Measurements from ENCODE around the gene DSN1. TPM values are rescaled to one million over a fixed set of nuclear protein-coding genes. Genes with fewer than 3 reads are reported as not detected.

The DSN1 gene
- total RNA-seq, 2 donors from 2014 or later: 31.8 to 34.8 TPM

DNA sequence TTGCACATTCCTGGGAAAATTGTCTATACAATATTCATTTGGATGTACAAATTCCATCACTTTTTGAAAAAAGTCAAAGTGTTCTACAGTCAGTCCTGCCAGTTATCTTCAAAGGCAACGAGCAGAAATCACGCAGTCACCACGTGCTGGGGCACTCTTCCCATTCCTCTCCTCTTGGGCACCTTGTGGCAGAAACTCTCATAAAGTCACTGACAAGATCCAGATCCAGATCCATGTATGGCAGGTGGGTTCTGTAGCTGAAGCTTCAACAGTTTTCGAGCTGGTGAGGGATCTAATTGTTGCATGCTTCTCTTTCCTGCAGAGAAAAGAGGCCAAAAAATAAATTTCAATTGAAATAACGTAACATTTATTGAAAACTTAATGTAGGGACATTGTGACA, 21.0 kb downstream of the DSN1 start:
- Mint-ChIP-seq H3K4me1 (peaks cover 1% of the 10 kb centered on the region), H3K27me3 (no peaks in the 10 kb centered on the region), H3K36me3 (ENCODE audit: low read depth) (peaks cover 68% of the 10 kb centered on the region), H3K4me3 (no peak overlapping the region), H3K9me3 (no peaks in the 10 kb centered on the region), H3K27ac (no peak overlapping the region)
- no peak for ATAC-seq (replicated peaks)

DNA sequence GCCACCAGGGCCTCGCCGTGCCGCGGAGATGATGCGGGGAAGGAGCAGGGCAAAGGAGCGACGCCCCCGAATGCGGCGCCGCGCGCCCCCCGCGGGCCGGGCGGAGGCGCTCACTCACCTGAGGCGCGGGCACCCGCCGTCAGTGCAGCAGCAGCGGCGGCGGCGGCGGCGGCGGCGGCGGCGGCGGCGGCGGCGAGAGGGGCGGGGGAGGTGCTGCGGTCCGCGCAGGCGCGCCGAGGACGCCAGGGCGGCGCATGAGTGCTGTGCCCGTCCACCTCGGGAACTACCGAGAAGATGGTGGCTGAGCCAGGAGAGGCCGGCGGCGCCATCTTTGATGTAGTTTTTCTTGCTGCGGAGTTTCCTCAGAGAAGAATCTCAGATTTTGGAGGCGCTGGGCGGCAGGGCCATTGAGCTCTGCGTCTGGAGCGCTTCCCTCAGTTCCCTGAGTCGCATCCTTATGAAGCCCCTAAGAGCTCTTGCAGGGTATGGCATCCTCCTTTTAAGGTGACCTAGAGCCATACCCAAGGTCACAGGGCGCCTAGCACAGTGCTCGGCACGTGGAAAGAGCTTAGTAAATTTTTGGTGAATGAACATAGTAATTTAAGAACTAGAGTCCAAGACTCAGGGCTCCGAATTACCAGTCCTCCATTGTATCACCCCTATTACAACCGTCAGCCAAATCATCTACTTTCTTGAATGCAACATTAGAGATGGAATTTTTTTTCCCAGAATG, 27.5 kb downstream of the DSN1 start, which contains the start of gene NDRG3:
TSS of gene NDRG3 (minus strand) at position 164 of the 733 bp plus-strand sequence. CDS start 24,355 bp downstream, outside the sequence.
- ATAC-seq (replicated peaks): peak; percentile 99
- Mint-ChIP-seq H3K4me3 (peak within 1 kb of the TSS; percentile 91), H3K4me1 (peaks cover 5% of the 10 kb centered on the region), H3K36me3 (ENCODE audit: low read depth) (peaks cover 5% of the 10 kb centered on the region), H3K27ac (peak within 1 kb of the TSS; percentile 93), H3K27me3 (no peaks in the 10 kb centered on the region), H3K9me3 (no peaks in the 10 kb centered on the region)

- Mint-ChIP-seq H3K4me1 (peaks cover 5% of the 10 kb centered on the region), H3K9me3 (no peaks in the 10 kb centered on the region), H3K27ac (peak overlapping the region; percentile 88), H3K4me3 (peak overlapping the region; percentile 91), H3K36me3 (ENCODE audit: low read depth) (no peaks in the 10 kb centered on the region), H3K27me3 (no peaks in the 10 kb centered on the region)
- peak; percentile 57 for ATAC-seq (replicated peaks)
Observed at GRCh38 chr20:36745234-36745926, 28.2 kb downstream of the DSN1 start.

- no peaks in the 10 kb centered on the region for H3K9me3 Mint-ChIP-seq
- H3K27ac Mint-ChIP-seq: peak overlapping the region; percentile 88
- H3K4me1 Mint-ChIP-seq: peaks cover 5% of the 10 kb centered on the region
- H3K27me3 Mint-ChIP-seq: no peaks in the 10 kb centered on the region
- H3K36me3 Mint-ChIP-seq (ENCODE audit: low read depth): no peaks in the 10 kb centered on the region
- H3K4me3 Mint-ChIP-seq: peak overlapping the region; percentile 91
- no peak for ATAC-seq (replicated peaks)
Observed at GRCh38 chr20:36744764-36745191, 28.8 kb downstream of the DSN1 start.

DNA sequence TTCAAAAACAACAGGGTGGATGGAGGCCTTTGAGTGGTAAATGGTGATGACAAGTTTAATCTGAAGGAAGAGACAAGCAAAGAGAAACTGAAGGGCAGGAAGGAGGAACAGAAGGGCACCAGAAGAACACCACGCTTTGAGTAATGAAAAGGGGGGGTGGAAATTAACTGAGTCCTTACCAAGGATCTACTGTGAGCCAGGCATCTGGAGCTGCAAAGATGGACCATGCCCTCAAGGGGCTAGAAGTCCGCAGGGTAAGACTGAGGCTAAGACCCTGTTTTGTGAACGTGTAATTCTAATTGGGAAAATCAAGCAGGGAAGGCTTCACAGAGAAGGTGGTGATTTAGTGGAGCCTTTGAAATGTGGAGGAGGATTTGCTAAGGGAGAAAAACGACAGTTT, 29.3 kb downstream of the DSN1 start:
- Mint-ChIP-seq H3K4me3 (peak overlapping the region; percentile 91), H3K36me3 (ENCODE audit: low read depth) (no peaks in the 10 kb centered on the region), H3K27me3 (no peaks in the 10 kb centered on the region), H3K27ac (peak overlapping the region; percentile 68), H3K9me3 (no peaks in the 10 kb centered on the region), H3K4me1 (peaks cover 5% of the 10 kb centered on the region)
- ATAC-seq (replicated peaks): no peak

GRCh38 chr20:36742558-36742957, 31.0 kb downstream of the DSN1 start:
- Mint-ChIP-seq H3K4me1 (peaks cover 5% of the 10 kb centered on the region), H3K9me3 (no peaks in the 10 kb centered on the region), H3K4me3 (no peak overlapping the region), H3K27me3 (no peaks in the 10 kb centered on the region), H3K36me3 (ENCODE audit: low read depth) (no peaks in the 10 kb centered on the region), H3K27ac (no peak overlapping the region)
- no peak for ATAC-seq (replicated peaks)

GRCh38 chr20:36741072-36741471, 32.5 kb downstream of the DSN1 start:
- Mint-ChIP-seq H3K4me3 (no peak overlapping the region), H3K36me3 (ENCODE audit: low read depth) (no peaks in the 10 kb centered on the region), H3K27me3 (no peaks in the 10 kb centered on the region), H3K4me1 (peaks cover 5% of the 10 kb centered on the region), H3K9me3 (no peaks in the 10 kb centered on the region), H3K27ac (no peak overlapping the region)
- no peak for ATAC-seq (replicated peaks)

- no peaks in the 10 kb centered on the region for H3K9me3 Mint-ChIP-seq
- ATAC-seq (replicated peaks): no peak
- H3K27ac Mint-ChIP-seq: no peak overlapping the region
- H3K4me3 Mint-ChIP-seq: no peak overlapping the region
- H3K4me1 Mint-ChIP-seq: peaks cover 14% of the 10 kb centered on the region
- H3K36me3 Mint-ChIP-seq (ENCODE audit: low read depth): no peaks in the 10 kb centered on the region
- no peaks in the 10 kb centered on the region for H3K27me3 Mint-ChIP-seq
Observed at GRCh38 chr20:36737183-36737499, 36.4 kb downstream of the DSN1 start.

- no peak overlapping the region for H3K4me3 Mint-ChIP-seq
- no peak for ATAC-seq (replicated peaks)
- H3K9me3 Mint-ChIP-seq: no peaks in the 10 kb centered on the region
- H3K4me1 Mint-ChIP-seq: peaks cover 14% of the 10 kb centered on the region
- no peaks in the 10 kb centered on the region for H3K36me3 Mint-ChIP-seq (ENCODE audit: low read depth)
- H3K27me3 Mint-ChIP-seq: no peaks in the 10 kb centered on the region
- no peak overlapping the region for H3K27ac Mint-ChIP-seq
Observed at GRCh38 chr20:36736451-36737182, 36.9 kb downstream of the DSN1 start.

- Mint-ChIP-seq H3K4me3 (peak overlapping the region; percentile 88), H3K27ac (peak overlapping the region; percentile 92), H3K27me3 (no peaks in the 10 kb centered on the region), H3K36me3 (ENCODE audit: low read depth) (no peaks in the 10 kb centered on the region), H3K4me1 (peaks cover 23% of the 10 kb centered on the region), H3K9me3 (no peaks in the 10 kb centered on the region)
- no peak for ATAC-seq (replicated peaks)
Observed at GRCh38 chr20:36732456-36732855, 41.1 kb downstream of the DSN1 start.

GRCh38 chr20:36728986-36729385, 44.6 kb downstream of the DSN1 start:
- H3K4me3 Mint-ChIP-seq: no peak overlapping the region
- H3K36me3 Mint-ChIP-seq (ENCODE audit: low read depth): no peaks in the 10 kb centered on the region

GRCh38 chr20:36726168-36726567, 47.4 kb downstream of the DSN1 start:
- Mint-ChIP-seq H3K4me1 (peaks cover 7% of the 10 kb centered on the region), H3K9me3 (no peaks in the 10 kb centered on the region), H3K27me3 (no peaks in the 10 kb centered on the region)

More at GRCh38 chr20:36728986-36729385, 44.6 kb downstream of the DSN1 start:
- Mint-ChIP-seq H3K27me3 (no peaks in the 10 kb centered on the region), H3K27ac (peak overlapping the region; percentile 48), H3K4me1 (peaks cover 14% of the 10 kb centered on the region), H3K9me3 (no peaks in the 10 kb centered on the region)
- ATAC-seq (replicated peaks): peak; percentile 76

GRCh38 chr20:36720510-36720909, 53.1 kb downstream of the DSN1 start:
- Mint-ChIP-seq H3K4me1 (peaks cover 8% of the 10 kb centered on the region), H3K27me3 (no peaks in the 10 kb centered on the region), H3K36me3 (ENCODE audit: low read depth) (peaks cover 38% of the 10 kb centered on the region), H3K4me3 (peak overlapping the region; percentile 21), H3K27ac (peak overlapping the region; percentile 71), H3K9me3 (no peaks in the 10 kb centered on the region)
- peak; percentile 97 for ATAC-seq (replicated peaks)

More at GRCh38 chr20:36726168-36726567, 47.4 kb downstream of the DSN1 start:
- Mint-ChIP-seq H3K36me3 (ENCODE audit: low read depth) (peaks cover 6% of the 10 kb centered on the region), H3K27ac (no peak overlapping the region), H3K4me3 (no peak overlapping the region)
- no peak for ATAC-seq (replicated peaks)

- Mint-ChIP-seq H3K4me3 (no peak overlapping the region), H3K27me3 (no peaks in the 10 kb centered on the region), H3K9me3 (no peaks in the 10 kb centered on the region), H3K27ac (peak overlapping the region; percentile 54), H3K36me3 (ENCODE audit: low read depth) (peaks cover 49% of the 10 kb centered on the region), H3K4me1 (peaks cover 8% of the 10 kb centered on the region)
- ATAC-seq (replicated peaks): no peak
Observed at GRCh38 chr20:36717657-36718056, 55.9 kb downstream of the DSN1 start.

All from activated T-helper 17 cell treated with anti-CD3 and anti-CD28 coated beads, Interleukin-2, amount 50 U/mL, for 72 hours (primary cell).